Natural killer cell (primary cell): ENCODE data around the gene TGIF2. TPM values are rescaled to one million over a fixed set of nuclear protein-coding genes. Genes with fewer than 3 reads are reported as not detected.
A peak's percentile ranks its signal among the peaks of the same experiment; 100 is the strongest.

Source experiments
- ATAC-seq, 3 donors: fragments of 150-1000 bp in 2 of 3; fragments of 200-7000 bp in 1 of 3; cut with Tn5 transposase; 1 replicate in 1 of 3; 2 replicates in 2 of 3; pipeline ENCODE4 v1.10.0; 2021; ENCODE audit warnings: mild to moderate bottlenecking in 2 of 3, moderate library complexity in 2 of 3
- DNase-seq, 2 donors: peaks; one replicate each; pipeline versions ENCODE4 v3.0.0 to v3.0.0-alpha.2; 2013 to 2021; ENCODE audit warnings: mixed read lengths in 1 of 2
- H3K27ac ChIP-seq: one replicate; pipeline ENCODE4 v1.5.1; 2013; ENCODE audit warnings: mild to moderate bottlenecking, low read length
- H3K27me3 ChIP-seq: one replicate; pipeline ENCODE4 v1.6.1; 2013; ENCODE audit warnings: low read length; ENCODE audit not compliant: control insufficient read depth, insufficient read depth
- H3K36me3 ChIP-seq: one replicate; pipeline ENCODE4 v1.6.1; 2013; ENCODE audit warnings: low read length; ENCODE audit not compliant: control insufficient read depth, insufficient read depth
- H3K4me1 ChIP-seq: one replicate; pipeline ENCODE4 v1.6.1; 2013; ENCODE audit warnings: low read length; ENCODE audit not compliant: control insufficient read depth, insufficient read depth
- H3K4me3 ChIP-seq: one replicate; pipeline ENCODE4 v1.5.1; 2013; ENCODE audit warnings: low read length
- H3K9me3 ChIP-seq: one replicate; pipeline ENCODE4 v1.6.1; 2013; ENCODE audit warnings: low read length; ENCODE audit not compliant: control insufficient read depth, insufficient read depth
- H3K27ac Mint-ChIP-seq, 2 donors: one replicate each; pipeline ENCODE4 v1.8.0; 2022; ENCODE audit warnings: mild to moderate bottlenecking in 2 of 2, mixed read lengths in 2 of 2, moderate library complexity in 1 of 2
- H3K27me3 Mint-ChIP-seq, 2 donors: one replicate each; pipeline ENCODE4 v1.8.0; 2022; ENCODE audit warnings: low read depth in 2 of 2, mixed read lengths in 2 of 2
- H3K36me3 Mint-ChIP-seq: one replicate; pipeline ENCODE4 v1.8.0; 2022; ENCODE audit warnings: mixed read lengths
- H3K4me1 Mint-ChIP-seq, 2 donors: one replicate each; pipeline ENCODE4 v1.8.0; 2022; ENCODE audit warnings: mixed read lengths in 2 of 2
- H3K4me3 Mint-ChIP-seq: one replicate; pipeline ENCODE4 v1.8.0; 2022; ENCODE audit warnings: mild to moderate bottlenecking, moderate library complexity, mixed read lengths
- H3K9me3 Mint-ChIP-seq, 2 donors: one replicate each; pipeline ENCODE4 v1.8.0; 2022; ENCODE audit warnings: mixed read lengths in 2 of 2
- CTCF ChIP-seq: fragments of 200-600 bp; IDR thresholded peaks from one replicate; pipeline ENCODE4 v1.8.0; 2022; ENCODE audit warnings: antibody characterized with exemption
- WGBS: methylation state at CpG from one replicate; pipeline ENCODE4 v1.1.7; 2013; ENCODE audit warnings: missing lambda C conversion rate; ENCODE audit not compliant: insufficient coverage; 5-methylcytosine and 5-hydroxymethylcytosine counted together
- intact Hi-C: fragments of 100-400 bp; cut with micrococcal nuclease; formaldehyde crosslinking; loops from one replicate; pipeline ENCODE4 v1.14.2; 2022
- total RNA-seq, 4 donors: library from RNA; stranded (reverse); fragments of 120-200 nt in 1 of 4; gene quantifications; one replicate each; pipeline versions ENCODE4 v1.2.3 to v1.2.4, GENCODE V29; 2013 to 2022

The TGIF2 gene
- total RNA-seq, 3 donors from 2014 or later (not counting 1 experiment from before 2014, with no cell fraction given), result 19.9 to 28.5 (median 25.9) TPM

DNA sequence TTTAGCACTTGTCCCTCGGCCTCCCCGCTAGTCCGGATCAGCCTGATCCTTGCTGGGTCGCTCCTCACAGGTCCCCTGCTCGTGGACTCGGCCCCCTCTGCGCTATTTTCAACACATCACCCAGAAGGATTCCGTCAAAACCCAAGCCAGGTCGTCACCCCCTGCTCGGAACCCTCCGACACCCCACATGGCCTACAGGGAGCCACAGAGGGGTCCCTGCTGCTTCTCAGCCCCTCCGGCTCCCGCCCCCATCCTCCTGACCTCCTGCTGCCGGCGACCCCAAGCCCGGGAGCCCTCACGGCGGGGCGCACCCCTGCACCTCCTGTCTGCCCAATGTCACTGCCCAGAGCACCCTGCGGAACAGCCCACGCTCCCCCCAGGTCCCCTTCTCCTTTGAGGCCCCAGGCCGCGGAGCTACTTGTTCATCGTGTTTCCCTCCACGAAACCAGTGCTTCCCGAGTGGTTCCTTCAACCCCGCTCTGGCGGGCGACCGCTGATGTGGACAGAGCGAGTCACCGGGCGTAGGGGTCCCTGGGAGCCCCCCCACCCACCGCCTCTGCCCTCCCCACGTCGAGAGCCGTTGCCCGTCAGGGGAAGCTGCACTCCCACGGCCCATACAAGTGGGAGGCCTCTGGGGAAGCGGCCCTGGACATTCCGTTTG is 32.7 kb upstream of the TGIF2 start:
- ATAC-seq, result no peak
- 68% methylated on average over 41 of the region's 41 CpGs for WGBS
- Mint-ChIP-seq H3K36me3 (no peaks in the 10 kb centered on the region), H3K9me3 (no peaks in the 10 kb centered on the region), H3K4me1 (peaks cover 0 to 9% of the 10 kb centered on the region in 2 donors), H3K27ac (no peak overlapping the region), H3K4me3 (no peak overlapping the region), H3K27me3 (no peaks in the 10 kb centered on the region)
- Histone ChIP-seq H3K27me3 (no peaks in the 10 kb centered on the region), H3K27ac (no peak overlapping the region), H3K4me3 (no peak overlapping the region), H3K36me3 (no peaks in the 10 kb centered on the region), H3K9me3 (no peaks in the 10 kb centered on the region), H3K4me1 (peaks cover 14% of the 10 kb centered on the region)
- DNase-seq, result no peak
- TF ChIP-seq CTCF, result no peak
- intact Hi-C loops, result no loop called here

DNA sequence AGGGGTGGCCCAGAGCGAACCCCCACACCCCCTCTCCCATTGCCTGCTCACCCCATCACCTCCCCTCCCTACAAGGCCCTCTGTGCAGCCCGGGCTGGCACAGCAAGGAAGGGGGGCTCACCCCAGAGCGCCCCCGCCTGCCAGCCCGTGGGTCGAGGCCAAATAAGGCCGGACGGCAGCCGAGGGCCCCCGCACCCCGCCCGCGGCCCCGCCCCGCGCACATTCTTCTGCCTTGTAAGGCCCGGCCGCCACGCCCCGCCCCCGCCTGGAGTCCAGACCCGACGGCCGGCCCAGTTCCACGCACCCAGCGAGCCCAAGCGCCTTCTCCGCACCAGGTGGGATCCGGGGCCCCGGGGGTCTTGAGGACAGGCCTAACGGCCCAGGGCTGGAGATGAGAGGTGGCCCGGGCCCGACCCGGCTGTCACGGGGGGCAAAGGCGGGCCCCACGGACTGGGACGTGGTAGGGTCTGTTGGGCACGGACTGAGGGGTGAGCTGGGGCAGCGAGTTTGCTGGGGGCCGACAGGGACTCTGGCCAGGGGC is 32.1 kb upstream of the TGIF2 start, which contains the start of gene MYL9:
Gene MYL9, plus strand, starts transcription at position 293 of the 541 bp plus-strand sequence. CDS start 3,366 bp downstream, outside the sequence.
- TF ChIP-seq CTCF, result no peak
- 12% methylated on average over 41 of the region's 41 CpGs for WGBS
- H3K36me3 Mint-ChIP-seq, result no peaks in the 10 kb centered on the region
- no peaks in the 10 kb centered on the region for H3K27me3 ChIP-seq
- H3K4me1 Mint-ChIP-seq, result peaks cover 0 to 9% of the 10 kb centered on the region in 2 donors
- H3K27ac ChIP-seq, result no peak within 1 kb of the TSS
- H3K9me3 ChIP-seq, result no peaks in the 10 kb centered on the region
- peak; percentile 34 to 85 (median 72) for ATAC-seq
- H3K4me3 ChIP-seq, result peak within 1 kb of the TSS; percentile 19
- H3K4me3 Mint-ChIP-seq, result peak within 1 kb of the TSS; percentile 76
- H3K27me3 Mint-ChIP-seq, result no peaks in the 10 kb centered on the region
- peaks cover 14% of the 10 kb centered on the region for H3K4me1 ChIP-seq
- intact Hi-C loops, result no loop called here
- DNase-seq, result no peak
- no peaks in the 10 kb centered on the region for H3K9me3 Mint-ChIP-seq
- H3K36me3 ChIP-seq, result no peaks in the 10 kb centered on the region
- no peak within 1 kb of the TSS for H3K27ac Mint-ChIP-seq

- Histone ChIP-seq H3K36me3 (no peaks in the 10 kb centered on the region), H3K27ac (no peak overlapping the region), H3K27me3 (no peaks in the 10 kb centered on the region), H3K9me3 (no peaks in the 10 kb centered on the region), H3K4me1 (peaks cover 14% of the 10 kb centered on the region), H3K4me3 (peak overlapping the region; percentile 19)
- no peak for TF ChIP-seq CTCF
- no peak for DNase-seq
- intact Hi-C loops, result no loop called here
- ATAC-seq, result peak in 2 of 3 donors; percentile 12 to 35
- peak overlapping the region; percentile 65 for H3K4me3 Mint-ChIP-seq
- H3K36me3 Mint-ChIP-seq, result no peaks in the 10 kb centered on the region
- WGBS, result 75% methylated on average over 14 of the region's 14 CpGs
- peaks cover 0 to 9% of the 10 kb centered on the region in 2 donors for H3K4me1 Mint-ChIP-seq
- no peak overlapping the region for H3K27ac Mint-ChIP-seq
- H3K27me3 Mint-ChIP-seq, result no peaks in the 10 kb centered on the region
- H3K9me3 Mint-ChIP-seq, result no peaks in the 10 kb centered on the region
Measured at GRCh38 chr20:36541768-36542488, 31.5 kb upstream of the TGIF2 start.
